Liver (tissue), 9 donors: Measurements from ENCODE around the gene RHOT1. TPM values are rescaled to one million over a fixed set of nuclear protein-coding genes. Genes with fewer than 3 reads are reported as not detected.

Experiments
- DNase-seq: peaks from one replicate; pipeline ENCODE4 v3.0.0-alpha.2; 2017; ENCODE audit warnings: low spot score
- H3K27ac ChIP-seq, 2 donors: one replicate each; pipeline ENCODE4 v1.7.0; 2013; ENCODE audit warnings: inconsistent platforms in 2 of 2, low read length in 2 of 2, control low read depth in 1 of 2, low read depth in 1 of 2, mild to moderate bottlenecking in 1 of 2
- H3K27me3 ChIP-seq, 4 donors: one replicate each; pipeline versions ENCODE4 v1.6.1 to v1.7.0; 2013; ENCODE audit warnings: low read length in 3 of 4, inconsistent platforms in 1 of 4, mild to moderate bottlenecking in 1 of 4, moderate library complexity in 1 of 4; ENCODE audit not compliant: control insufficient read depth in 4 of 4, insufficient read depth in 4 of 4
- H3K36me3 ChIP-seq, 4 donors: one replicate each; pipeline versions ENCODE4 v1.6.1 to v1.7.0; 2013; ENCODE audit warnings: low read length in 3 of 4, mild to moderate bottlenecking in 3 of 4, low read depth in 1 of 4, moderate library complexity in 1 of 4; ENCODE audit not compliant: control insufficient read depth in 4 of 4, insufficient read depth in 3 of 4
- H3K4me1 ChIP-seq, 4 donors: one replicate each; pipeline versions ENCODE4 v1.6.1 to v1.7.0; 2013; ENCODE audit warnings: low read length in 3 of 4, mild to moderate bottlenecking in 3 of 4, moderate library complexity in 1 of 4; ENCODE audit not compliant: control insufficient read depth in 4 of 4, insufficient read depth in 4 of 4
- H3K4me3 ChIP-seq, 3 donors: one replicate each; pipeline versions ENCODE4 v1.6.1 to v1.7.0; 2013; ENCODE audit warnings: low read length in 3 of 3, control low read depth in 1 of 3, low read depth in 1 of 3, mild to moderate bottlenecking in 1 of 3
- H3K9ac ChIP-seq, 2 donors: one replicate each; pipeline ENCODE4 v1.7.0; 2013; ENCODE audit warnings: low read length in 2 of 2, mild to moderate bottlenecking in 2 of 2, moderate library complexity in 2 of 2, control low read depth in 1 of 2, low read depth in 1 of 2
- H3K9me3 ChIP-seq, 4 donors: one replicate each; pipeline versions ENCODE4 v1.6.1 to v1.7.0; 2013; ENCODE audit warnings: low read length in 3 of 4; ENCODE audit not compliant: control insufficient read depth in 4 of 4
- ATF3 ChIP-seq: IDR thresholded peaks from 2 replicates; pipeline ENCODE4 v1.6.1; 2016; ENCODE audit warnings: antibody characterized with exemption
- CTCF ChIP-seq: fragments of 150-350 bp; IDR thresholded peaks from 2 replicates; pipeline ENCODE4 v1.5.1; 2017; ENCODE audit warnings: improper control_type of control experiment, low read depth, low read length; ENCODE audit not compliant: missing input control
- FOXA1 ChIP-seq: IDR thresholded peaks from 2 replicates; pipeline ENCODE4 v1.6.1; 2016; ENCODE audit warnings: antibody characterized with exemption
- GABPA ChIP-seq, 2 donors: IDR thresholded peaks in 1 of 2; conservative IDR thresholded peaks in 1 of 2; 2 replicates each; pipeline ENCODE4 v1.6.1; 2016; ENCODE audit warnings: antibody characterized with exemption in 2 of 2, mild to moderate bottlenecking in 1 of 2, moderate library complexity in 1 of 2
- HNF4A ChIP-seq, 2 donors: conservative IDR thresholded peaks; 2 replicates each; pipeline ENCODE4 v1.6.1; 2016; ENCODE audit warnings: antibody characterized with exemption in 2 of 2, mild to moderate bottlenecking in 2 of 2
- MAX ChIP-seq: IDR thresholded peaks from 2 replicates; pipeline ENCODE4 v1.6.1; 2016; ENCODE audit warnings: antibody characterized with exemption
- RAD21 ChIP-seq, 2 donors: IDR thresholded peaks; 2 replicates each; pipeline ENCODE4 v1.6.1; 2016; ENCODE audit warnings: antibody characterized with exemption in 2 of 2, mild to moderate bottlenecking in 2 of 2
- REST ChIP-seq: IDR thresholded peaks from 2 replicates; pipeline ENCODE4 v1.6.1; 2016; ENCODE audit warnings: antibody characterized with exemption, mild to moderate bottlenecking
- RXRA ChIP-seq, 2 donors: IDR thresholded peaks; 2 replicates each; pipeline ENCODE4 v1.6.1; 2017 to 2018; ENCODE audit warnings: antibody characterized with exemption in 2 of 2, mild to moderate bottlenecking in 1 of 2
- SP1 ChIP-seq: IDR thresholded peaks from 2 replicates; pipeline ENCODE4 v1.6.1; 2018; ENCODE audit warnings: antibody characterized with exemption, mild to moderate bottlenecking
- YY1 ChIP-seq: IDR thresholded peaks from 2 replicates; pipeline ENCODE4 v1.6.1; 2016; ENCODE audit warnings: antibody characterized with exemption, mild to moderate bottlenecking
- ZBTB33 ChIP-seq: IDR thresholded peaks from 2 replicates; pipeline ENCODE4 v1.6.1; 2016; ENCODE audit warnings: antibody characterized with exemption
- WGBS: extraction: QIAGEN DNeasy Blood & Tissue Kit; methylation state at CpG from one replicate; pipeline ENCODE4 v1.1.7; 2013; 5-methylcytosine and 5-hydroxymethylcytosine counted together
- polyA plus RNA-seq, 2 donors: library from polyadenylated mRNA; stranded (reverse) in 1 of 2; unstranded in 1 of 2; fragments of 200-250 nt in 1 of 2; fragments of >200 nt in 1 of 2; fragmentation: Nextera tagmentation in 1 of 2; extraction: Ambion mirVana in 1 of 2; gene quantifications; one replicate each; pipeline versions ENCODE4 v1.2.1 to v1.2.3, GENCODE V29; 2013 to 2015
- total RNA-seq, 2 donors: library from RNA; depleted of rRNA; stranded (reverse); fragments of >200 nt; gene quantifications; one replicate each; pipeline ENCODE4 v1.2.3, GENCODE V29; 2014
- donor health status: healthy.
- donor health status: healthy.
- donor health status: healthy.
- donor health status: healthy.
- donor health status: healthy.

RHOT1 gene
- total and polyA plus RNA-seq, 4 donors = 8.1 to 43.4 (median 17.1) TPM

GRCh38 chr17:32158870-32159585 is 16.7 kb downstream of the RHOT1 start:
- Histone ChIP-seq H3K36me3 (peaks cover 7 to 16% (median 9%) of the 10 kb centered on the region in 4 donors), H3K9me3 (no peaks in the 10 kb centered on the region), H3K27me3 (no peaks in the 10 kb centered on the region), H3K4me3 (no peak overlapping the region), H3K4me1 (no peaks in the 10 kb centered on the region), H3K27ac (no peak overlapping the region), H3K9ac (no peak overlapping the region)
- no peak for DNase-seq
- 97% methylated on average over 20 of the region's 20 CpGs for WGBS
- TF ChIP-seq SP1 (no peak), FOXA1 (no peak), GABPA (IDR thresholded peaks at IDR 0.05 in 1 of 2, conservative IDR thresholded peaks at IDR 0.05 in 1 of 2) (no peak)

- DNase-seq = no peak
- no peaks in the 10 kb centered on the region for H3K9me3 ChIP-seq
- no peak overlapping the region for H3K9ac ChIP-seq
- H3K4me3 ChIP-seq = no peak overlapping the region
- no peak overlapping the region for H3K27ac ChIP-seq
- no peaks in the 10 kb centered on the region for H3K27me3 ChIP-seq
- WGBS = 96% methylated on average over 18 of the region's 18 CpGs
- no peak for TF ChIP-seq CTCF
- no peak for TF ChIP-seq RXRA (IDR thresholded peaks at IDR 0.05)
- no peak for TF ChIP-seq ZBTB33
- TF ChIP-seq RAD21 (IDR thresholded peaks at IDR 0.05) = no peak
- TF ChIP-seq GABPA (IDR thresholded peaks at IDR 0.05 in 1 of 2, conservative IDR thresholded peaks at IDR 0.05 in 1 of 2) = no peak
- TF ChIP-seq ATF3 = no peak
- TF ChIP-seq YY1 = no peak
- TF ChIP-seq FOXA1 = no peak
- TF ChIP-seq REST = no peak
- TF ChIP-seq MAX = no peak
- no peak for TF ChIP-seq SP1
- TF ChIP-seq HNF4A (conservative IDR thresholded peaks at IDR 0.05) = no peak
- H3K4me1 ChIP-seq = no peaks in the 10 kb centered on the region
- H3K36me3 ChIP-seq = peaks cover 7 to 16% (median 9%) of the 10 kb centered on the region in 4 donors
These were observed 17.5 kb downstream of the RHOT1 start for GRCh38 chr17:32159586-32160438.
